ENCODE data around the gene PI4K2A.
A peak's percentile ranks its signal among the peaks of the same experiment; 100 is the strongest.
"Not testable (repeated sequence)": the region's sequence is repeated elsewhere in the genome, so short reads cannot be mapped to it uniquely, and the experiment has no call there.

Gene PI4K2A

DNA sequence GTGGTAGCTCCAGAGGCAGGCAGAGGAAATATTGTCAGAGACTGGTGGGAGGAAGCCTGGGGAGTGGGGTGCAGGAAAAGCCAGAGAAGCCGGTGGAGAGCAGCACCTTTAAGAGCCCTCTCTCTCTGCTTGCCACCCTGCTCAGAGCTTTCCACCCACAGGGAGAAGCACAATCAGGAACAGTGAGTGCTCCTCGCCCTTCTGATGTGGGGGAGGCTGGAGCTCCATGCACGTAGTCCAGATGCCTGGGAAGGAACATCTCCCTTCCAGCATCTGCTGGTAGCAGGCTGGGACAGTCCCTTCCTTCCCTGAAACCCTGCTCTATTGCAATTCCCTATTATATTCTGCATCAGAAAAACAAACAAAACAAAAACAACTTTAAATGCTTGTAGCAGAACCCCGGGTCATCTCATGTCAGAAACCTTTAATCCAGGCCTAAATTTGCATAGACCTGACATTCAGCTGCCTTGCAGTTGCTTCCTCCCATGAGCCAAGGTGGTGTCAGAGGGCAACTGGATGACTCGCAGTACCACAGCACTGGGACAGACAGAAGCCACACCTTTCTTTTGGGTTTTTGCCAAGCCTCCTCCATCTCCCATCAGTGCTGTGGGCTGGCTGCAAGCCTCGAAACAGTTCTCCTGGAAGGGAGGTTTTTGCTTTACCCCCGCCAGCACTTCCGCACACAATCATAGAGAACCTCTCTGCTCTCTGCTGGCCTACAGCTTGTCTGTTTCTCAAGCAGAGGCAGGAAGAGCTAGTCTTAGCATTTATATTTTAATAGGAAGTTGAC is 33.5 kb downstream of the PI4K2A start:
- no peak for DNase-seq (ENCODE audit: low spot score)

DNA sequence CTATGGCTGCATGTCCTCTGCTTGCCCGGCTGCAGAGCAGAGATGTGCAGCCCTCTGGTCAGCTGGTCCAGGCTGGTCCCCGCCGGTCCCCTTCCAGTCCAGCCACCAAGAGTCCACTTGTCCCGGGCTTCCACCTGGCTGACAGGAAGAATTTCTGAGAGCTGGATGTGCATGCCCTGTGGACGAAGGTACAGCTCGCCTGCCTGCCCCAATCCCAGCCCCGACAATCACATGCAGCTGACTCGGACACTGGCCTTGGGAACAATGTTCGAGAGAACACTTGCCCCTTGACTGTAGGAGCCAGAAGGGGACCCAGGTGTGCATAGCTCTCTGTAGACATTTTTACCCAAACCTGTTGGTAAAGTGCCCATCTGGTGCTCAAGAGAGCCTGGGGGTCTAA is 34.8 kb downstream of the PI4K2A start:
- DNase-seq (ENCODE audit: low spot score) = no peak

GRCh38 chr10:97676770-97677581 is 36.5 kb downstream of the PI4K2A start:
- DNase-seq (ENCODE audit: low spot score) = peak; percentile 57

DNA sequence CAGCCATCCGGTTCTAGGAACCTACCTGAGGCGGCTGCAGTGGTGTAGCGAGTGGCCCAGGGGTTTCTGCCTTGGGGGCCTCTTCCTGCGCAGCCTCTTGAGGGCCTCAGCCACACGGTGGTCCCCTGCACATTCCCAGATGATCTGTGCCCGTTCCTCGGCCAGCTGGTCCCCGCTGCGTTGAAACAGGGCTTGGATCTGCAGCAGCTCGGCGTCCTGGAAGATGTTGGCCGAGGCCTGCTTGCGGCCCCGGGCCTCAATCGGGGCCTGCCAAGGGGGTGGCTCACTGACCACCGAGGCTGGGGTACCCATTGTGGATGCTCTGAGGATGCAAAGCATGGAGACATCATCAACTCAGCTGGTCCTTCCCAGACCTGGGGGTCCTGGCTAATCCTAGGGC is 39.1 kb downstream of the PI4K2A start:
- no peak for DNase-seq (ENCODE audit: low spot score)

GRCh38 chr10:97682042-97682441 is 41.6 kb downstream of the PI4K2A start:
- no peak for DNase-seq (ENCODE audit: low spot score)

- peak; percentile 29 for DNase-seq (ENCODE audit: low spot score)
These were observed 43.3 kb downstream of the PI4K2A start for GRCh38 chr10:97683556-97684367.

DNA sequence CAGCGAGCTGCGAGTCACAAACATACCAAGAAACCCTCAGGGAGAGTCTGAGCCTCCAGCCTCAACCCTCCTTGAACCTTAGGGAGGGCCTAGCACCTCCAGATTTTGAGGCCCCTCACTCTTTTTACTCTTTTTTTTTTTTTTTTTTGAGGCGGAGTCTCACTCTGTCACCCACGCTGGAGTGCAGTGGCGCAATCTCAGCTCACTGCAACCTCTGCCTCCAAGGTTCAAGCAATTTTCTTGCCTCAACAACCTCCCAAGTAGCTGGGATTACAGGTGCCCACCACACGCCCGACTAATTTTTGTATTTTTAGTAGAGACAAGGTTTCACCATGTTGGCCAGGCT is 43.9 kb downstream of the PI4K2A start:
- not testable (repeated sequence) for DNase-seq (ENCODE audit: low spot score)

- no peak for DNase-seq (ENCODE audit: low spot score)
These were observed 44.5 kb downstream of the PI4K2A start for GRCh38 chr10:97684866-97685394.

DNA sequence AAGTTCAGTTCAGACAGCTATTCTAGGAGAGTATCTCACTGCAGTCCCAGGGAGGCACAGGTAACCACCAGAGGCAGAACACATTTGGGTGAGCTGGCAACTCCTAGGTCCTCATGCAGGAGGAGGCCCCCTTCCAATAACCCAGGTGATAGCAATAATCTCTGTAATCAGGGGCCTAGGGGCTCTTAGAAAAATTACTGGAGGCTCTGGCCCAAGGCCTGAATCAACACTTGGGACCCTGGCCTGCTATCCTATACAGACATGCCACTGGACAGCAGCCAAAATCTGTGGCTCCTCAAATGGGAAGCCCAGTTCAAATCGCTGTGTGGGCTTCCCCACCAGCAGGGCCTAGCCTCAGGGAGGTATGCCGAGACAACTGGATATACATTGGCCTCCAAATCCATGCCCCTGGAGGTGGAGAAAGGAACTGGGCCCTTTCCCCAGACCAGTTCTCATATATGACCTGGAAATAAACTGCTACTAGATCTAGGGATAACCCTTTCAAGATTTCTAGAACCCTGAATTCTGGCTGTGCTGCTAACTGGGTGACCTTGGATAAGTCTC is 45.0 kb downstream of the PI4K2A start:
- peak; percentile 44 for DNase-seq (ENCODE audit: low spot score)

DNA sequence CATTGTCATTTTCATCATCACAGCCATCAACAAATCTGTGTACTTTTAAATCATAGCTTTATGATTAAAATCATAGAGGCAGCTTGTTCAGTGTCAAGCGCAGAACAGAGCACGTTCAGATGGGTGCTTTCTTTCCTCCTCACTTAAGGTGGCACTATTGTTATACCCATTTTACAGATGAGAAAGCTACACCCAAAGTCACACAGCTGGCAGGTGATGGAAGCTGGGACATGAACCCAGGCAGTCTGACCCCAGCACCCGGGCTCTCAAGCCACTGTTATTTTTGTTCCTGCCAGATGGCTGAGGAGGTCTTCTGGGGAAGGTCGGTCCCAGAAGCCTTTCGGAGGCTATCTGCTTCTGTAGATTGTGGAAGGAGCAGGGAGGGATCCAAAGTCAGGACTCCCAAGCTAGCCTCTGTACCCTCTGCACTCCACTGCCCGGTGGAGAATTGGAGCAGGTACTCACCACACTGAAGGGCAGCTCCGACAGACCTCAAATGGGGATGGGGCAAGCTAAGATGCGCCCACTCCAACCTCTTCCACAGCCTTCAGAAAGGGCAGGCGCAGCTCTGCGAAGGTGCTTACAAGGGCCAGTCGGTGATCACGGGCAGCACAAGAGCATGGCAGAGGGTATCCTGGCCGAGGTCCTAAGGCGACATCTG is 46.0 kb downstream of the PI4K2A start:
- no peak for DNase-seq (ENCODE audit: low spot score)

DNA sequence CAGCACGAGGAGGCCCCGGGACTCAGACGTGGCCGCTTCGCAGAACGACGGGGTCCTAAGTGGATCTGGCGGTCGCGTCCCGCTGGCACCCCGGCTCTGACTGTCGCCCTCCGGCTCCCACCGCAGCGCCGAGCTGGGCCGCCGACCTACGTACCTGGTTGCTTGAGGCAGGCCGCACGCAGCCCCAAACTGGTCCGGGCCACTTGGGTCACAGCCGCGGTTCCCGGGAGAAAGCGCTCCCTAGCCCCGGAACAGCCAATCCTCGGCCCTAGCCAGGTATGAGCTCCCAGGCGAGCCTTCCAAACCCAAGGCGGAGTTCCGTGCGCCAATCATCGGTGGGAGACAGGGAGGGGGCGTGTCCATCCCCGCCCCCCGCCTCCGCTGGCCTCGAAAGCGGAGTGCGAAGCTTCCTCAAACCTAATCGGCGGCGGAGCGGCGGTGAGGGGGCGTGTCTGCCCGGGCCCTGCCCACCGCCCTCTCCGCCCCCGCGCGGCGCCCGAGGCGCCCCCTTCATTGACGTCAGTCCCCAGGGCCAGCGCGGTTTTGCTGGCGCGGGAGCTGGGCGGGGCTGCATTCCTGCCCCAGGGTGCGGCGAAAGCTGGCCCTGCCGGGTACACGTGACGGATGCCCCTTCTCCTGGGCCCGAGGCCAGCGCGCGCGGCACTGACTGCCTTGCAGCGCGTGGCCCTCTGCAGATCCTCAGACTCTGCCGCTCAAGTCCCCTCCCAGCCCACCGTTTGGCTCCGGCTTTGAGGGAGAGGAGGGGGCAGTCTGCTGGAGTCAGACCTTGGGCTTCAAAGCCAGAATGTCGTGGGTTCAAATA is 46.7 kb downstream of the PI4K2A start, which contains the start of gene AVPI1:
Gene AVPI1, minus strand, starts transcription at position 280 of the 823 bp plus-strand sequence. CDS start 7,336 bp downstream, outside the sequence.
- DNase-seq (ENCODE audit: low spot score) = peak; percentile 97

DNA sequence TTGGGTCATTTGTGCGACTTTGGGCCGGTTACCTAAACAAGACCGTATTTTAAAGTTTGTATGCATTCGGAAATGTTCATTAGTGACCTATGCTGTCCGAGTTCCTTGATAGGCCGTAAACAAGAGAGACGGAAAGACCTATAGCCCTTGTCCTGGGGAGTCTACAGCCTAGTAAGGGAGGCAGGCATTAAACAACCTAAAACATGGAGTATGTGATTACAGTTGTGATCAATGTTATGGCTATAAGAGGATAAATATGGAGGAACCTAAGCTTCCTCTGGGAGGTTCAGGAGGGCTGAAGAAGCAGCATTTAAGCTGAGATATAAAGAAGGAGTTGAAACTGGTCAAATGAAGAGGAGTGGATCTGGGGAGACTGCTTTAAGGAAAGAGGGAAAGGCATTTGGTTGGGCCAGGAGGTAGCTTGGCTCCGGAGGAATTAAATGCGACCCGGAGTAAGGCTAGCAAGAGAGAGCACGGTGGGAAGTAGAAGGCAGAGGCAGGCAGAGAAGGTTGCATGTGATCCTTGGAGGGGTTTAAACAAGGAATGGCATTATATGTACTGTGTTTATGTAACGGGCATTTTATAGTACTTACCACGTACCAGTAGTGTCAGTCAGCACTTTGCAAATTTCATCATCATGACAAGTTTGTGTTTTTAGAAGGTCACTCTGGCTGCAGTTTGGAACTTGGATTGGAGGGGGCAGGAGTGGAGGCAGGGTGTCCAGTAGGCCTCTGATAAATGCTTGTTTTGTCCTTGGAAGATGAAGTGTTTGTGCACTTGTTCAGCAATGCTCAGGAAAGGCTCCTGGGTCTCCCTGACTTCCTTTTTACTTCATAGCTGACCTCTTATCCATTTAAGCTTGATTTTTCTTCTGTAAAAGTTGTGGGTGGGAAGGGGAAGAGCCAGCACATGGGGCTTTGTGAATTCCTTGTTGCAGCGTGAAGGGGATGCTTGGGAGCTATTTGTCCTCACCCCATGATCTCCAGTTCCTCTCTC is 47.6 kb downstream of the PI4K2A start:
- DNase-seq (ENCODE audit: low spot score) = no peak

- no peak for DNase-seq (ENCODE audit: low spot score)
These were observed 49.1 kb downstream of the PI4K2A start for GRCh38 chr10:97689559-97690020.

- DNase-seq (ENCODE audit: low spot score) = no peak
These were observed 49.7 kb downstream of the PI4K2A start for GRCh38 chr10:97690133-97690532.

DNA sequence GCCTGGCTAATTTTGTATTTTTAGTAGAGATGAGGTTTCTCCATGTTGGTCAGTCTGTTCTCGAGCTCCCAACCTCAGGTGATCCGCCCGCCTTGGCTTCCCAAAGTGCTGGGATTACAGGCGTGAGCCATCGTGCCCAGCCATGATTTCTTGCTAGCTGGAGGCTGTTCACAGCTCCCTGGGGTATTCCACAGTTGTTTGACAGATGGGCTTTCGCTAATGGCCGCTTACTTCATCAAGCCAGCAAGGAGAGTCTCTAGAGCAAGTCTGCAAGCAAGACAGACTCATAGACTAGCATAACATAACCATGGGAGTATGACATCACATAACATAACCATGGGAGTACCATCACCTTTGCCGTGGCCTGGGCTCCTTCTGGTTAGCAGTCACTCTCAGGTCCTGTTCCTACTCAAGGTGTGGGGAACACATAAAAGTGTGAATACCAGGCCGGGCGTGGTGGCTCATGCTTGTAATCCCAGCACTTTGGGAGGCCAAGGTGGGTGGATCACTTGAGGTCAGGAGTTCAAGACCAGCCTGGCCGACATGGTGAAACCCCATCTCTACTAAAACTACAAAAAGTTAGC is 57.7 kb downstream of the PI4K2A start:
- DNase-seq (ENCODE audit: low spot score) = not testable (repeated sequence)

- peak; percentile 77 for DNase-seq (ENCODE audit: low spot score)
These were observed 61.1 kb downstream of the PI4K2A start for GRCh38 chr10:97701438-97702069.

- no peak for DNase-seq (ENCODE audit: low spot score)
These were observed 63.1 kb downstream of the PI4K2A start for GRCh38 chr10:97703398-97704067.
